HG02885 (cell line): Measurements from ENCODE around the gene PHOSPHO1.

ENCODE experiments used
- ATAC-seq: cut with Tn5 transposase; IDR thresholded peaks from one replicate; pipeline ENCODE4 v1.9.1; 2021; ENCODE audit warnings: mild to moderate bottlenecking; ENCODE audit not compliant: unreplicated experiment, poor library complexity

The PHOSPHO1 gene

GRCh38 chr17:49219987-49220386, 10.6 kb downstream of the PHOSPHO1 start:
- ATAC-seq, result no peak

DNA sequence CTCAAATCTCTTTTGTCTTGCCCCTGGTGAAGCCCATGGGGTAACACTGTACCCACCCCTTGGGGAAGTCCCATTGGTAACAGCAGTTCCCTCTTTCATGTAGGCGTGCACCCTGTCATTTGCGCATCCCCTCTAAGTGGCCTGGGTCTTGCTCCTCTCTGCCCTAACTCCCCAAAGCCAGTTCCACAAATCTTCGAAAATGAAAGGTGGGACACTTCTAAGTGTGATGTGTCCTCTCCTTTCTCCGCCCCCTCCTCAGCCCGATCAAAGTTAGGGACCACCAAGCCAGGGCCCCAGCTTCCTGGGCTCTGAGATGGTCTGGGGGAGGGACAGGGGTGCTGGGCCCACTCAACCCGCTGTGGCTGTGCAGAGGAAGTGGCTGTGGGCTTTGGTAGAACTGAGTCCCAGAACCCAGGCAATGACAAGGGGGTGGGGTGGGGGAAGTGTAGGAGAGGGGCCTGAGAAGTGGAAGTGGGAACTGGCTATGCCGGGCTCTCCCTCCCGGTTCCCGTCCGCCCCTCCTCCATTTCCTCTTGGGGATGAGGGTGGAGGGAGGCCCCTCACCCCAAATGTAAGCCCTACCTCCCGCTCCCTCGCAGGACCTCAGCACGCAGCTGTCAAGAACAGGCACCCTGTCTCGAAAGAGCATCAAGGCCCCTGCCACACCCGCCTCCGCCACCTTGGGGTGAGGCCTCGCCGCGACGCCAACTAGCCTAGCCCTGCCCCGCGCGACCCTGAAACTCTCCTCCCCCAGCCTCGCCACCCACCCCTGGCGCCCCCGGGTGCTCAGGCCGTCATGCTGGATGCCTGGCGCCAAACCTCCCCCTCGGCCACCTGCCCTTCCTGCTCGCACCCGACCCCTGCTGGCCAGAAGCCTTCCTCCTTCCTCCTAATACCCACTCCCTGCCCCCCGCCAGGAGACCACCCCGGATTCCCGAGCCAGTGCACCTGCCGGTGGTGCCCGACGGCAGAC, 11.4 kb downstream of the PHOSPHO1 start:
- peak; percentile 32 for ATAC-seq

- ATAC-seq, result peak; percentile 57
Measured at GRCh38 chr17:49217651-49218413, 12.8 kb downstream of the PHOSPHO1 start.

DNA sequence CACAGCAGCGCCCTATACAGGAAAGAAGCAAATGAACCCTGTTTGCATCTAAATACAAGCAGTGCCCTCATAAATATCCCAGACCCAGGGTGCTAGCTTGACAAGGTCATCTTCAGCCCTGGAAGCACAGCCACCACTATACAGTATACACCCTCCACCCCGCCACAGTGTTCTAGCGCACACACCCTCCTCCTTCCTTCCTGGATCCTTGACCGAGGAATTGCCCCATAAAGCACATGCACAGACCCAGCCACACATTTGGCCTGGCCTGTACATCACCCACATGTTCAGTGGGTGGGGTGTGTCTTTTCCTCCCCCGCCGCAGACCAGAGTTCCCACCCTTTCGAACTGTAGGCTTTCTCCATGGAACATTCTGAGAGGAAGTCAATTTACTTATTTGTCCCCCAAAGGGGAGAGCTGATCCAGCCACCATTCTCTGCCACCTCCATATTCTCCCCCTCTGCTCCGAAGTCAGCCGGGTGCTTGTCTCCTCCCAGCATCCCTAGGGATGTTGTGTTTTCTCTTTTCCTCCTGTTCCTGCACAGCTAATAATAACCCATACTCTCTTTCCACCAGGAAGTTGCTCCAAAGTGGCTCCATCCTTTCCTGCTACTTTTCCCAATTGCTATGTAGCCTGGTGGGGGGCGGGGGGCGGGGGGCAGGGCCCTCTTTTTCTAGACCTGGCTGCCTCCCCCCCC, 13.5 kb downstream of the PHOSPHO1 start:
- ATAC-seq, result no peak

- ATAC-seq, result no peak
Measured at GRCh38 chr17:49216482-49216881, 14.1 kb downstream of the PHOSPHO1 start.

- no peak for ATAC-seq
Measured at GRCh38 chr17:49214676-49215360, 15.8 kb downstream of the PHOSPHO1 start.

- no peak for ATAC-seq
Measured at GRCh38 chr17:49213847-49214246, 16.7 kb downstream of the PHOSPHO1 start.

DNA sequence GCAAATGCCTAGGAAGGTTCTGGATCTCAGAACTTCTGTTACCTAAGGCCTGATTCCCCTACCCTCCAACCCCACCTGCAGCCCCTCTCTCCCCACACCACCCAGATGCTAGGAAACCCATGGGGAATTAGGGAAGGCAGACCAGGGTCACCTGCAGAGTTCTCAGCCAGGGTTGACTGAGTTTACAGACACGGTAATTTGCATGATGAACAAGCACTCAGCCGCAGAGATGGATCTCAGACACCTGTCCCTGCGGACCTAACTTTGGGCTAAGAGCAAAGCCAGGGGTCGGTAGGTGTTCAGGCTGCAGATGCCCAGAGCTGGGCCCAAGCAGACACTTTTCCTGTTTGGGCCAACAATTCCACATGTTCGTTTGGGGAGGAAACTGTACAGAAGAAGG, 17.2 kb downstream of the PHOSPHO1 start:
- ATAC-seq, result no peak

DNA sequence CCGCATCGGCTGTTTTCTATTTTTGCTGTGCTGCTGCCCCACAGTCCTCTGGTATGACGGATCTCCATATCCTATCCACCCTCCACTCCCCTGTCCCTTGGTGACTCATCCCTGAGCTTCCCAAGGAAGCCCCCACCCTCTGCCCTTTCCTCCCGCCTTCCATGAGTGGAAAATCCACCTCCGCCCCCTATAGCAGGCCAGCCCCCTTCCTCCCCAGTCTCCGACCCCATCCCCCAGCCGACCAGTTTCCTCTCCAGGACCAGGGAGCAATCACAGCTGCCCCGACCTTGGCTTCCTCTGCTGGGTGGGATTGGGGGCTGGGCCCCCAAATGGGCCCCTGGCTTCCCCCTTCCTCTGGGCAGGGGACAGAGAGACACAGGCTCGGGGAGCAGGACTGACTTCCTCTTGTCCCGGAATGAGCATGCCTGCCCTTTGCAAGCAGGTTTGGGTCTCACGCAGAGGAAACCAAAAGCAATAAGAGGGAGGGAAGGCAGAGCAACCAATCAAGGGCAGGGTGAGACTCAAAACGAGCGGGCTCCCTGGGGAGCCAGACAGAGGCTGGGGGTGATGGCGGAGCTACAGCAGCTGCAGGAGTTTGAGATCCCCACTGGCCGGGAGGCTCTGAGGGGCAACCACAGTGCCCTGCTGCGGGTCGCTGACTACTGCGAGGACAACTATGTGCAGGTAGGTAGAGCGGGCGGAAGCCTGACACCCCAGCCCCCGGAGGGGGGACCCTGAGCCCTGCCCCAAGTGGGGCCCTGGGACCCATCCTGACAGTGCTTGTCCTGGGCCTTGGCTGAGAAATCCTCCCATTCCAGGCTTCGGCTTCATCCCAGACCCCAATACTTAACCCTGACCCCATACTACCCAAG, 20.2 kb downstream of the PHOSPHO1 start, which contains the start of the genes ABI3 and GNGT2:
Gene ABI3 (plus strand): TSS at position 550 of the 872 bp plus-strand sequence. CDS start 18 bp downstream, at position 568.
Gene GNGT2 (minus strand): TSS at position 417 of the 872 bp plus-strand sequence. CDS start 3,152 bp downstream, outside the sequence.
- peak; percentile 79 for ATAC-seq

- ATAC-seq, result no peak
Measured at GRCh38 chr17:49209061-49209571, 21.5 kb downstream of the PHOSPHO1 start.

GRCh38 chr17:49204516-49204915, 26.1 kb downstream of the PHOSPHO1 start:
- no peak for ATAC-seq

DNA sequence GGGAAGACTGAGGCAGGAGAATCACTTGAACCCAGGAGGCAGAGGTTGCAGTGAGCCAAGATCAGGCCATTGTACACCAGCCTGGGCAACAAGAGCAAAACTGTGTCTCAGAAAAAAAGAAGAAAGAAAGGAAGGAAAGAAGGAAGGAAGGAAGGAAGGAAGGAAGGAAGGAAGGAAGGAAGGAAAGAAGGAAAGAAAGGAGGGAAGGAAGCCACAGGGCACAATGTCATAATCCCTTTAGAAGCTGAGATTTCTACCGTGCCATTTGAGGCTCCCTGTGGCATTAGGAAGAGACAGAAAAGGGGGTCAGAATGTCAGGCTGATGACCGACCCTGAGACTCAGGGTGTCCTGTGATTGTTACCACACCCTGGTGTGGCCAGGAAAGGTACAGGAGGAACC, 26.8 kb downstream of the PHOSPHO1 start:
- no peak for ATAC-seq

DNA sequence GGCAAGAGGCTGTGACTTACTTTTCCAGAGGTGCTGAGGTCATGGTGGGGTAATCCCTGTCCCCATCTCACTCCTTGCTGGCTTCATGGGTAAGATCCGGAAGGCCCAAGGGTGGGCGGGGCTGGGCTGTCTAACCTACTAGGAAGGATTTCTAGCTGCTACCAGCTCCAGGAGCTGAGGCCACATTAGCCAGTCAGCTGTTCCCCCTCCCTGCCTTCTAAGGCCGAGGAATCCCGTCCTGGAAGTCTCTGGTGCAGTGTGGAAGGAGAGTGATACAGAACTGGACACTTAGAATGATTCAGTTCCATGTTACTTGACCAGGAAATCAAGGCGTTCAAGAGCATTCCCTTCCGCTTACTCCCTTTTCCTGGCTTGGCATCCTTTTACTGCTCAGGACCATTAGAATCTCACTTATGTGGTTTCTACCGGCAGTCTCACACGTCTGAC, 29.1 kb downstream of the PHOSPHO1 start:
- no peak for ATAC-seq

- ATAC-seq, result no peak
Measured at GRCh38 chr17:49200423-49201083, 30.0 kb downstream of the PHOSPHO1 start.

- no peak for ATAC-seq
Measured at GRCh38 chr17:49198211-49198610, 32.4 kb downstream of the PHOSPHO1 start.

DNA sequence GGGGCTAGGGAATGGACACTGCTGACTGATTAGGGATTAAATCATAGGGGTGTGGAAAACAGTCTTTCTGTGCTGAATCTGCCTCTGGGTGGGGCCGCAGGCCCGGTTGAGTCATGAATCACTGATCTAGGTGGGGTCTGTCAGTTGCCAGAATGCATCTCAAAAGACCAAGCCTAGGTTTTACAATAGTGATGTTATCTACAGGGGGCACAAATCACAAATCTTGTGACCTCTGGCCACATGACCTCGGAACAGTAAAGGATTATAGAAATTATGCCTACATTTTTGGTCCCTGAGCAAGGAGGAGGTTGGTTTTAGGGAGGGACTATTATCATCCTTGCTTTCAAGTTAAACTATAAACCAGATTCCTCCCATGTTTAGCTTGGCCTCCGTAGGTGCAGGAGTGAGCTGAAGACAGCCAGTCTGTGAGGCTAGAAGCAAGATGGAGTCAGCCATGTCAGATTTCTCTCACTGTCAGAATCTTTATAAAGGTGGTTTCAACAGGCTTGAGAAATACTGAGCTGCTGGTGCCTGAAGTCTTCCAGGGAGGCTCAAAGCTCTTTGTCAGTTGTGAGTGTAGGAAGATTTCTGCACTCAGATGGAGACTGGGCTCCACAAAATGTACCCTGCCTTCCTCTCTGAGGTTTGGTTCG, 33.1 kb downstream of the PHOSPHO1 start:
- ATAC-seq, result no peak

GRCh38 chr17:49196520-49196919, 34.1 kb downstream of the PHOSPHO1 start:
- no peak for ATAC-seq

DNA sequence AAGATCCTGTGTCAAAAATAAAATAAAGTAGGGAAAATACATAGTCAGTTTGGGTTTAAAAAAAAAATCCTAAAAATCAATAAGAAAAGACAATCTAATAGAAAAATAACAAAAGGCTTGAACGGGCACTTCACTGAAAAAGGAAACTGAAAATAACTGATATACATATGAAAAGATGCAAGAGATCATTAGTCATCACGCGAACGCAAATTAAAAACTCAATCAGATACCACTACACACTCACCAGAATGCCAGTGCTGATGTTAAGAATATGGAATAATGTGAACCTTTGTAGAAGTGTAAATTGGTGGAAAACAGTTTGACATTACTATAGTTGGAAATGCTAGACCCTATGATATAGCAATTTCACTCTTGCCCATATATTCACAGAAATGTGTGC, 34.8 kb downstream of the PHOSPHO1 start:
- no peak for ATAC-seq
